DOHH2 (cell line): ENCODE measurements around the gene ATP10B.

Source experiments
- EZH2phosphoT487 ChIP-seq: fragments of 200-600 bp; sonication (generic); IDR thresholded peaks from 2 replicates; pipeline ENCODE4 v1.6.1; 2017; ENCODE audit warnings: borderline replicate concordance, mild to moderate bottlenecking, antibody characterized with exemption, low read length, moderate library complexity, mixed read lengths
- TF ChIP-seq, protein P1 (sequence below): fragments of 200-600 bp; sonication (generic); IDR thresholded peaks from one replicate; pipeline ENCODE4 v1.5.1; 2014; ENCODE audit warnings: antibody characterized with exemption, mild to moderate bottlenecking, low read depth, low read length; ENCODE audit not compliant: poor library complexity, severe bottlenecking

DNA sequence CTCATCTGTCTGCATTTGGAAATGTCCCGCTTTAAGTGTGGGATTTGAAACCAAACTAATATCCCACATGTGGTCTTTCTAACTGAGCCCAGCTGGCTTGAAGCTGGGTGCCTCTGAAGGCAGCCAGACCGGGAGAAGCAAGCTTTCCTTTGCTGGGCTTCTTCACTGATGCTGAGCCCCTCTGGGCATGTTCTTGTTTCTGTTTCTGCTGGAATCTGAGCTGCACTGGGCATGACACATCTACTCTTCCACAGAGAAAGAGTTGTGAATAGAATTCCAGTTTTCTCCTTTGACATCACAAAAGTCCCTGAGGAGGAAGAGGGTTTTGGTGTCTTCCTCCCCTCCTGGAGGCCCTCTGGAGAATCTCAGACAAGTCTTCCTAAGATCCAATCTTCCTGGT, 179.5 kb downstream of the ATP10B start:
- TF ChIP-seq, protein P1, sequence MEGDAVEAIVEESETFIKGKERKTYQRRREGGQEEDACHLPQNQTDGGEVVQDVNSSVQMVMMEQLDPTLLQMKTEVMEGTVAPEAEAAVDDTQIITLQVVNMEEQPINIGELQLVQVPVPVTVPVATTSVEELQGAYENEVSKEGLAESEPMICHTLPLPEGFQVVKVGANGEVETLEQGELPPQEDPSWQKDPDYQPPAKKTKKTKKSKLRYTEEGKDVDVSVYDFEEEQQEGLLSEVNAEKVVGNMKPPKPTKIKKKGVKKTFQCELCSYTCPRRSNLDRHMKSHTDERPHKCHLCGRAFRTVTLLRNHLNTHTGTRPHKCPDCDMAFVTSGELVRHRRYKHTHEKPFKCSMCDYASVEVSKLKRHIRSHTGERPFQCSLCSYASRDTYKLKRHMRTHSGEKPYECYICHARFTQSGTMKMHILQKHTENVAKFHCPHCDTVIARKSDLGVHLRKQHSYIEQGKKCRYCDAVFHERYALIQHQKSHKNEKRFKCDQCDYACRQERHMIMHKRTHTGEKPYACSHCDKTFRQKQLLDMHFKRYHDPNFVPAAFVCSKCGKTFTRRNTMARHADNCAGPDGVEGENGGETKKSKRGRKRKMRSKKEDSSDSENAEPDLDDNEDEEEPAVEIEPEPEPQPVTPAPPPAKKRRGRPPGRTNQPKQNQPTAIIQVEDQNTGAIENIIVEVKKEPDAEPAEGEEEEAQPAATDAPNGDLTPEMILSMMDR = no peak
- TF ChIP-seq EZH2phosphoT487 = no peak
